GM19023 (cell line): Measurements from ENCODE around the gene ATXN1.
A peak's percentile ranks its signal among the peaks of the same experiment; 100 is the strongest.

Experiments
- ATAC-seq: cut with Tn5 transposase; IDR thresholded peaks from one replicate; pipeline ENCODE4 v1.9.1; 2021; ENCODE audit warnings: mild to moderate bottlenecking, moderate library complexity; ENCODE audit not compliant: unreplicated experiment

Gene ATXN1

GRCh38 chr6:16305788-16306187, 455.5 kb downstream of the ATXN1 start:
- peak; percentile 22 for ATAC-seq

DNA sequence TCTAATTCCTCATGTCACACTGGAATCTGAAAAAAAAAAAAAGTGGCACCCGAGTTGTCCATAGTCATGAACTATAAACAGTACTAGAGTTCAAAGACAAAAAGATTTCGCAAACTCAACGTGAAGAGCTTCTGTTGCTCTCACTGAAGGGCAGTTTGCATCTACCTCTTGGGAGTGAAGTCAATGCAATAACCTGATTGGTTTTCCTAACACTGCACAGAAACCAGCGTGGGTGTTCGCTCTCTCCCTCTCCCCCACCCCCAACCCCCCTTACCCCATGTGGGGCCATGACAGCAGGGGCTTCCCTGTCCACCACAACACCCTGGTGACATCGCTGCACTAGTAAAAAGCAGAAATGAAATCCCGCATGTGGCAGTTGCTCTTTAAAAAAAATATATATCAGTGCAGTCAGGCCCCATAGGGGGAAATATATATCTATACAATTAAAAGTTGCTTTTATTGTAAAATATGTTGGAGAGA, 456.0 kb downstream of the ATXN1 start:
- peak; percentile 77 for ATAC-seq

DNA sequence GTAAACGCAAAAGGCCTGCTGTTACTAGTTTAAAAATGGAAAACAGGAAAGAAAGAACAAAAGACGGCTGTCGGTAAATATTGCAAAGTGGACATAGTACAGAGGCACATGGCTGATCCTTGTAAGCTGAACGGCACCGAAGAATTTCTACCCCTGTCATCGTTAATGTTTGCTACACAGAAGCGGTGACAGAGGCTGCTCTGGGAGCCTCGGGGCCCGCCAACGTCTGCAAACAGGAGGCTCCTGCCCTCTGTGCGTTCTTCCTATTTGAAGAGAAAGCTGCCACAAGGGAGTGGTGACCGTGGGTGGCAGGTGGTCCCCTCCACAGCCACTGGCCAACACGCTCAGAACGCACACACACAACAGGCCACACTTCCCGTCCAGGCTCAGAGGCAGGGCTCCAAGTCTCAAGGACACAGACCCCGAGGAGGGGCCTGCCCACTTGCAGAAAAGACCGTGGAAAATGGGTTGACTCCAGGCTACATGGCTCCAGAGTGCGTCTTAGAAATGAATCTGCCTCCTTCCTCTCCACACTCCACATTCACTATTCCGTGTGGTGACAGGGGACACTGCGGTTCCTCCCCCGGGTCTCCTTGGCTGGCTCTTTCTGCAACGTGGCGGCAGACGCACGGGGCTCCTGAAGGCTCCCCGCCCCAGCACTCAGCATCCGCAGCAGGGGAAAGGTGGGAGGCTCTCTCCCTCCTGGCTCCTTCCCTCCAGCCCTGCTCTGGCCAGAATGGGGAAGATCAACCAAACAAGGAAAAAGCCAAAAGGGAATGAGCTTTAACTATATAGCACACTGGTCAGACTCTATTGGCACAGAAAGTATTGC, 458.3 kb downstream of the ATXN1 start:
- no peak for ATAC-seq

GRCh38 chr6:16301511-16301910, 459.7 kb downstream of the ATXN1 start:
- ATAC-seq: peak; percentile 48

GRCh38 chr6:16299861-16300260, 461.4 kb downstream of the ATXN1 start:
- no peak for ATAC-seq

DNA sequence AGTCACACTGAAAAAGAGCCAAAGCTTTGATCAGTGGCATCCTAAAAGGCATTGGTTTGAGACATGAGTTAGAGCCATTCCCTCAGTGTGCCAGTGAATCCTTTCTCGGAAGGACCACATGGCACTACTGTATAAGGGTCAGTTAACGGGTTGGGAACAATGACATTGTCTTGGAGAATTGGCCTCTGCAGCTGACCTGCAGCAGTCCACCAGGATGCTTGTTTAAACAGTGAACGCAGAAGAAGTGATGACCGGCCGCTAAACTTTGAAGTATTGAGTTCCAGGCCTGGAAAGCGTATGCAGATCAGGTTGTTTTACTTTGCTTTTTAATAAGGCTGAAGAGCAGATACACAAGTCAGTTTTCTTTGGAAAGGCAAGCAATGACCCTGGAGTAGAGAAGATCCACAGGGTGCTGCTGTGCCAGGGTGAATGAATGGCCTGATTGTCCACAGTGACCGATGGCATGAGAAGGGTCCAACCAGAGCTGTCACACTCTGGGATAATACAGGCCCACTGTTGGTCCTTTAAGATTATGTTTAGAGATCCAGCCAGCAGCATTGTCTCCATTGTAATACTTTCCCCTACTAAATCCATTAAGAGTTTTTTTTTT, 465.1 kb downstream of the ATXN1 start:
- ATAC-seq: no peak

DNA sequence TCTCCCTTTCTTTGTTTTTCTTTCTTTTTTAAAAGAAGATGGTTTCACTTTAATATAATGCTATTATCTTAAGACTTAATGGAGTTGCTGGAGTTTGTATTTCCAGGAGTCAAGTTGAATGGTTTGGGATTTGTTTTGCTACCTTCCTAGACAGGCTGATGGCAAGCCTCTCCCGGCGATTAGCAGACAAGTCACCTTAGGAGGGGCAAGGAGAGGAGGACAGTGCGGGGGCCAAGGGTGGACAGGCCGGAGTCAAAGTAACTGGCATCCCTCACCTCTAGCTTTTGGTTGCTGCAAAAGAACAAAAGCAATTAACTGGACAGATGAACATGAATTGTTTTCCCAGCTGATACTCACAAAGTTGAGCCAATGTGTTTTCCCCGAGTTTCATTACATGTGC, 465.8 kb downstream of the ATXN1 start:
- no peak for ATAC-seq

DNA sequence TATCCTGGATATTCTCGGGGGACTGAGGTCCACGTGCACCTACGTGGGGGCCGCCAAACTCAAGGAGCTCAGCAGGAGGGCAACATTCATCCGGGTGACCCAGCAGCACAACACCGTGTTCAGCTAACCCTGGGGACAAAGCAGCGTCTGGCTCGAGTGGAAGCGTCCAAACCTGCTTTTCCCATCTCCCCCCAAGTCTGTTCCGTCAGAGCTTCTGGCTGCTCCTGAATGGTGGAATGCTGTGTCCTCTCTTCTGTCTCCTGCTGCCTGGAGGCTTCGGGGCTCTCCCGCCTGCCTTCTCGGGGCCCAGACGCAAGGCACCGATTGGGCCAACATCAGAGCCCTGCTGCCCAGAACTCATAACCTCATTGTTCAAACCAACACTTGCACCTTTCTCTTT, 466.2 kb downstream of the ATXN1 start:
- ATAC-seq: no peak

DNA sequence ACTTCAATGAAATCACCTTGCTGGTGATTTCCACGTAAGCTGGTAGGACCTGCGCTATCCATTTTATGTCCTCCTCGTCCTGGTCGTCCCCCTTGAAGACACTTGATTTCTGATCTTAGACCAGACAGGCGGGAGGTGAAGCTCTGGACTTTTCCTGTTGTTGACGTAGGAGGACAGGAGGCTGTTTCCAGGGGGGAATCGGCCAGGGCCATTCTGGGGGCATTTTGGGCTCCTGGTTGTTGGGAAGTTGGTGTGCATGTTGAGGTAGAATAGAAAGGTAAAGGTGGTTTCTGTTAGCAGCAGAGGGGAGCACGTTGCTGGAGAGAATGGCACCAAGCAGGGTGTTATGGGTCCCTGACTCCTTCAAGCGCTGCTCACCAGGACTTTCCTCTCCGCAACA, 466.9 kb downstream of the ATXN1 start:
- ATAC-seq: no peak

- no peak for ATAC-seq
Observed at GRCh38 chr6:16292942-16293341, 468.3 kb downstream of the ATXN1 start.

DNA sequence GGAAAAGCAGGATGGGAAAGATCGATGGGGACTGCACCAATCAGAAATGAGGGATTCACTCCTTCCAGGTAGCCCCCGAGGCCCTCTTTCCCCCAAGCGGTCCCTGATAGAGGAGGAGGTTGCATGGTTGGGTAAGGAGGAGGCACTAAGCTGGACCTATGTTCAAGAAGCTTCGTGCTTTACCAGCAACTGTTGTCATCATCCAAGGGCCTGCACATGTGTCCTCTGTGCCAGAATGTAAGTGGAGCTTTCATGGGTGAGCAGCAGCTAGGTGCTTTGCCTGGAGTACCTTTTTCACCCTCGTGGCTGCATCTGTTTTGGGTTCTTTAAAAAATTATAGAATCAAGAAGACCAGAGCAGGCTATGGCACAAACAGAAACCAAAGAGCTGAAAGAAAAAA, 468.8 kb downstream of the ATXN1 start:
- no peak for ATAC-seq

GRCh38 chr6:16291739-16292138, 469.5 kb downstream of the ATXN1 start:
- ATAC-seq: no peak

DNA sequence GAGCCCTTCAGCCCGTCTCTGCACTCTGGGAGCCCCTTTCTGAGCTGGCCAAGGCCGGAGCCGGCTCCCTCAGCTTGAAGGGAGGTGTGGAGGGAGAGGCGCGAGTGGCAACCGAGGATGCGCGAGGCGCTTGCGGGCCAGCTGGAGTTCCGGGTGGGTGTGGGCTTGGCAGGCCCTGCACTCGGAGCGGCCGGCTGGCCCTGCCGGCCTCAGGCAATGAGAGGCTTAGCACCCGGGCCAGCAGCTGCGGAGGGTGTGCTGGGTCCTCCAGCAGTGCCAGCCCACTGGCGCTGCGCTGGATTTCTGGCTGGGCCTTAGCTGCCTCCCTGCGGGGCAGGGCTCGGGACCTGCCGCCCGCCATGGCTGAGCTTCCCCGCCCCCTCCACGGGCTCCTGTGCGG, 473.1 kb downstream of the ATXN1 start:
- ATAC-seq: no peak

DNA sequence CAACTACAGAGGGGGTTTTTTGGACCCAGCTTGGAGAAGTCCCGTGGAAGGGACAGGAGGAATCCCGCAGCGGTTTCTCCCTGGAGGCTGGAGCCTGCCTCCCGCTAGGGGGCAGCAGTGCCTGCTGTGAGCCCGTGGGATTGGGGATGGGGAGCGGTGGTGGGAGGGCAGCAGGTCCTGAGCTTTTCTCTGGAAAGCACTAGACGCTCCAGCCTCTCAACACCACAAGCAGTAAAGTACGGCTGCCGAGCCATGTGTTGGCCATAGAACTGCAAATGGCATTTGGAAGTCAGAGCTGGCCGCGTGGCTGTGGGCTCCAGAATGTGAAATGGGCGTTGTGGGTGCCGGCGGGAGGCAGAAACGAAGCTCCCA, 475.1 kb downstream of the ATXN1 start:
- no peak for ATAC-seq

DNA sequence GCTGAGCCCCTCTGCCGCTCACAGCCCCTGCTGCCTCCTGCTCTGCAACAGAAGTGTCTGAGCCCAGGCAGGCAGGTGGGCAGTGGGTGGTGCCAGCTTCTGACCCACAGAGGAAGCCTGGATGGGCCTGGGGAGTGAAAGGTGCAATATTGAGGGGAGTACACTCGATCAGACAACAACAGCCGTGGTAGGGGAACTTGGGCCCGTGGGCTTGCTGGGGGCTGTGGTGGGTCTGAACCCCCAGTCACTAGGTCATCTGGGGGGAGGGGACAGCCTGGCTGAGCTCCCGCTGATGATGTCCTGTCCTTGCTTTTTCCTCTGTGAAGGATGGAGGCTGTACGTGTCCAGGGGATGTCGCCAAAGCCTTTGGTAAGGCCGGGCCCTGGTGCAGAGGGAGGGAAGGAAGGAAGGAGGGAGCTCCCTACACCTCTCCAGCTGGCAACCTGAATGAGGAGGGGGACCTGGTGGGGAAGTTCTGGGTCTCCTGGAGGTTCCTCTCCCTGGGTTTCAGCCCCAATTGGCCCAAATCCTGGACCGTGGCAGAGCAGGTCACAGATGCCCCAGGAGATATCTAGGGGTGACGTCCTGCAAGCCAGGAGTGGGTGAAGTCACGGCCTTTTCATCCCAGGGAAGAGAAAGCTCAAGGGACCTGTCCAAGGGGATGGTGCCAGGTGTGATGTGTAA, 475.7 kb downstream of the ATXN1 start:
- no peak for ATAC-seq

- ATAC-seq: no peak
Observed at GRCh38 chr6:16284472-16284871, 476.8 kb downstream of the ATXN1 start.

DNA sequence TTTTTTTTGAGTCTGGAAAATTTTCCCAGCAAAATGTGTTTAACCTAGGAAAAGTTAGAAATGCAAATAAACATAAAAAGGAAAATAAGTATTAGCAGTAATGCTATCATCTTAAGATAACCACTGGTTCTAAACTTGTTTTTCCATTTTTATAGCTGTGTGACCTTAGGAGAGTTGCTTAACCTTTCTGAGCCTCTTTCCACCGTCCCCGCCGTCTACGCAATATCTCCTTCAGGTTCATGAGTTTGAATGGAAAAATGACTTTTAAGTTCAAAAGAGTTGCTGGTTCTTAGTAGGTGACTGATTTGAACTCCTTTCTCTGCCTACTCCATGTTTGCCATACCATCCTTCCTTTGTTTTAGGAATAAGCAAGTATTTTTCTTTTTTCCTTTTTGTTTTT, 478.9 kb downstream of the ATXN1 start:
- no peak for ATAC-seq

DNA sequence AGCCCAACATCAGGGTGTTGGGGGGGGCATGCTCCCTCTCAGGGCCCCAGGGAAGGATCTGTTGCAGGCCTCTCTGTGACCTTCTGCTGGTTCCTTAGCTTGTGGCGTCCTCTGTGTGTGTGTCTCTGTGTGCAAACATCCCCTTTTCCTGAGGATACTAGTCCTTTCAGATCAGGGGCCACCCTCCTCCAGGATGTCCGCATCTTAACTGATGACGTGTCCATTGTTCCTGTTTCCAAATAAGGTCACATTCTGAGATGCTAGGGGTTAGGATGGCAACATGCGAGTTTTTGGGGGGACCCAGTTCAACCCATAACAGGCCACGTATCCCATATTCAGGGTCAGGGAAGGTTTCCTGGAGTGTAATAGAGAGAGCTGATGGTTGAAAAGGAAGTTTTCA, 482.0 kb downstream of the ATXN1 start:
- ATAC-seq: no peak

DNA sequence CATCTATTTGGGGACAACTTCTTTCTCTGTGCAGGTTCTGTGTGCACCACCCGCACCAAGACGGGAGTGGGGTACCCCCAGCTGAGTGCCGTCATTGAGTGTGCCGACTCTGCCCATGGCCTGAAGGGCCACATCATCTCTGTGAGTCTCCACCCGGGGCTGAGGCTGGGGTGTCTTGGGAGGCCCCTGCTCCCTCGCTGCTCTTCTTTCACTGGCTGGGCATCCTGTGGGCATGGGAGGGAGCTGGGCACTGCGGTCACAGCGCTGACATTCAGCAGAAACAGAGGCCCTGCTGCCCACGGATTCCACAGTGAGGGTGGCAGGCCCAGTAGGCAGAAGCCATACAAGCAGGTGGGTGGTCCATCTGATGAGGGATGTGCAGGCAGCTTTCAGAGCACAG, 482.5 kb downstream of the ATXN1 start:
- no peak for ATAC-seq

DNA sequence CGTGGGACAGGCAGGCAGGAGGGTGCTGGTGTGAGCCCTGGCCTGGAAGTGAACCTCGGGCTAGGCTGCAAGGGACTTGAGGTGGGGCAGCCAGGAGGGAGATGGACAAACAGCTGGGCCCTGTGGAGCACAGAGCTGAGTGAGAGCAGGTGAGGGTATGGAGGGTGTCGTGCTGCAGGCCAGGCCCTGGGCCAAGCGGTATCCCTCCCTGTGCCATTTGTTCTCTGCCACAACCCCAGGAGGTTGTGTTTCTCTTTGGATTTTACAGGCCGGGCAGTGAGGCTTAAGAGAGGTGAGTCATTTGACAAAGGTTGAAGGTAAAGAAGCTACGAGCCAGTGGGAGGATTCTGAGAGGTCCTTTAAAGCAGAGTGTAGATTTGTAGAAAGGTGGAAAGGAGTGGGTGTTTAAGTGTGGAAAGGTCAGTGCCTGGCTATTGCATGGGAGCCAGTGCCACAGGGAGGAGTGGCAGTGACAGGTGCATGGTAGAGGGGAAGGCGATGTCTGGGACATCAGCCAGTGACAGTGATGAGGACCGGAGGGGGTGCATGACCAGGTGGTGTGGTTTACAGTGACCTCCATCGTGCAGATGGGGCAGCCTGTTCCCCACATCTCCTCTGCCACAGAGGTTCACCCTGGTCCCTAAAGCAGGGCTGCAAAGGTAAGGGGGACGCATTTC, 483.1 kb downstream of the ATXN1 start:
- ATAC-seq: no peak
